Ishikawa (cell line): ENCODE results near the gene EPB41L4B.

Source experiments
- CEBPB ChIP-seq: IDR thresholded peaks from 2 replicates; pipeline ENCODE4 v1.6.1; 2012
- CREB1 ChIP-seq: IDR thresholded peaks from 2 replicates; pipeline ENCODE4 v1.6.1; 2012; ENCODE audit warnings: low read depth
- EGR1 ChIP-seq: IDR thresholded peaks from 2 replicates; pipeline ENCODE4 v1.6.1; 2012
- EP300 ChIP-seq: IDR thresholded peaks from 2 replicates; pipeline ENCODE4 v1.6.1; 2012; ENCODE audit warnings: borderline replicate concordance
- FOXM1 ChIP-seq: IDR thresholded peaks from 2 replicates; pipeline ENCODE4 v1.6.1; 2012; ENCODE audit warnings: low read depth, borderline replicate concordance
- NFIC ChIP-seq: IDR thresholded peaks from 2 replicates; pipeline ENCODE4 v1.6.1; 2012
- RAD21 ChIP-seq: IDR thresholded peaks from 2 replicates; pipeline ENCODE4 v1.6.1; 2012; ENCODE audit warnings: low read depth
- TAF1 ChIP-seq: IDR thresholded peaks from 2 replicates; pipeline ENCODE4 v1.6.1; 2012; ENCODE audit warnings: low read depth, mild to moderate bottlenecking
- TCF12 ChIP-seq: IDR thresholded peaks from 2 replicates; pipeline ENCODE4 v1.6.1; 2012; ENCODE audit warnings: low read depth
- TEAD4 ChIP-seq: IDR thresholded peaks from 2 replicates; pipeline ENCODE4 v1.6.1; 2012
- YY1 ChIP-seq: IDR thresholded peaks from 2 replicates; pipeline ENCODE4 v1.6.1; 2012; ENCODE audit warnings: low read depth
- ZBTB7A ChIP-seq: IDR thresholded peaks from 2 replicates; pipeline ENCODE4 v1.6.1; 2012; ENCODE audit warnings: low read depth
- TF ChIP-seq, protein P1 (sequence below): IDR thresholded peaks from 2 replicates; pipeline ENCODE4 v1.6.1; 2012; ENCODE audit warnings: low read depth, mild to moderate bottlenecking
- TF ChIP-seq, protein P2 (sequence below): IDR thresholded peaks from 2 replicates; pipeline ENCODE4 v1.6.1; 2012
- TF ChIP-seq, protein P3 (sequence below): IDR thresholded peaks from 2 replicates; pipeline ENCODE4 v1.6.1; 2012

Gene EPB41L4B

DNA sequence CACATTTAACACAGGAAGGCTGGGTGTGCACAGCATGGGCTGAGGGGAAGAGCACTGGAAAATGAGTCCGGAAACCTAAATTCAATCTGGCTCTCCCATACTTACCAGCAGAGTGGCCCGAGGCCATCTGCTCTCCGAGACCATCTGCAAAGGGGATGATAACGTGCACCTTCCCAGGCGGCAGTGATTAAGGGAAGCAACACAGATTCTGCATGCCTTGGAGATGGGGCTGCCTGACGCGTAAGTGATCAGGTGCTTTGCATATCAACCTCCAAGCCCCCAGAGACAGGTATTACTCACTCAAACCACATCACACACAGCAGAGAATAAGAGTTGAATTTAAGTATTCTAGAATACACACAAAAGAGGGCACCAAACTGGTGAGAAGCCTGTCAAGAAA, 9.1 kb downstream of the EPB41L4B start:
- no peak for TF ChIP-seq FOXM1

DNA sequence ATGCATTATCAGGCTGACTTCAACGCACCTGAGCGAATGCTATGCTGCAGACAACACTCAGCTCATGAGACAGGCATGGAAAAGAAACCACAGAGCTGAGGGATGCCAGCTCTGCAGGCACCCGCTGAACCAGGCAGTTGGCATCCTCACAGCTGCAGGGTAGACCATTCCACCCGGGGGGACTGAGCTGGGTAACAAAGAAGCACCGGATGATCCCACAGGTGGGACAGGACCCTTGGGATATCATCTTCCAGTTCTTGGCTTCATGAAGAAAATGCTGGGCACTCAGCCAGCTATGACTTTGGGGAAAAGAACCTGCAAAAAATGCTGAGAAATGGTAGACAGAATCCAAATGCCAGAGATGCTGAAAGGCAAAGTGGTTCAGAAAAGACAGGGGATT, 9.6 kb downstream of the EPB41L4B start:
- no peak for TF ChIP-seq TAF1
- TF ChIP-seq TEAD4: no peak
- no peak for TF ChIP-seq YY1
- TF ChIP-seq FOXM1: no peak
- no peak for TF ChIP-seq NFIC
- TF ChIP-seq CEBPB: no peak
- no peak for TF ChIP-seq EGR1
- no peak for TF ChIP-seq ZBTB7A
- no peak for TF ChIP-seq EP300
- no peak for TF ChIP-seq TCF12

DNA sequence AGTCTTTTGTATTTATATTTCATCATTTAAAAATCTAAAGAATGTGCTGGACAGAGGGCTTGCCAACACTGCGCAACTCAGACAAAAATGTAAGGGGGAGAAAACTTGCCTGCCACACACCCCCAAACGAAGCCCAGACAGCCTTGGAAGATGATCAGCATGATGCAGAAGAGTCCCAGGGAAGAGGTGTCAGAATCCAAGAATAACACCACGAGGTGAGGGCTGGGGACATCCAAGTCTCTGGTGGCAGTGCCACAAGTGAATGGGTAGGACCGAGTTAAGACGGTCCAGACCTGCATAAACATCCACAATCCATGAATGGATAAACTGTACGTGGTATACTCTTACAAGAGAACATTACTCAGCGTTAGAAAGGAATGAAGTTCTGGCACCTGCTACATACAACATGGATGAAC, 10.4 kb downstream of the EPB41L4B start:
- TF ChIP-seq RAD21 (no peak), EP300 (no peak), NFIC (no peak), TCF12 (no peak), TAF1 (no peak), TEAD4 (no peak), EGR1 (no peak), ZBTB7A (no peak), FOXM1 (no peak)
- TF ChIP-seq, protein P1, sequence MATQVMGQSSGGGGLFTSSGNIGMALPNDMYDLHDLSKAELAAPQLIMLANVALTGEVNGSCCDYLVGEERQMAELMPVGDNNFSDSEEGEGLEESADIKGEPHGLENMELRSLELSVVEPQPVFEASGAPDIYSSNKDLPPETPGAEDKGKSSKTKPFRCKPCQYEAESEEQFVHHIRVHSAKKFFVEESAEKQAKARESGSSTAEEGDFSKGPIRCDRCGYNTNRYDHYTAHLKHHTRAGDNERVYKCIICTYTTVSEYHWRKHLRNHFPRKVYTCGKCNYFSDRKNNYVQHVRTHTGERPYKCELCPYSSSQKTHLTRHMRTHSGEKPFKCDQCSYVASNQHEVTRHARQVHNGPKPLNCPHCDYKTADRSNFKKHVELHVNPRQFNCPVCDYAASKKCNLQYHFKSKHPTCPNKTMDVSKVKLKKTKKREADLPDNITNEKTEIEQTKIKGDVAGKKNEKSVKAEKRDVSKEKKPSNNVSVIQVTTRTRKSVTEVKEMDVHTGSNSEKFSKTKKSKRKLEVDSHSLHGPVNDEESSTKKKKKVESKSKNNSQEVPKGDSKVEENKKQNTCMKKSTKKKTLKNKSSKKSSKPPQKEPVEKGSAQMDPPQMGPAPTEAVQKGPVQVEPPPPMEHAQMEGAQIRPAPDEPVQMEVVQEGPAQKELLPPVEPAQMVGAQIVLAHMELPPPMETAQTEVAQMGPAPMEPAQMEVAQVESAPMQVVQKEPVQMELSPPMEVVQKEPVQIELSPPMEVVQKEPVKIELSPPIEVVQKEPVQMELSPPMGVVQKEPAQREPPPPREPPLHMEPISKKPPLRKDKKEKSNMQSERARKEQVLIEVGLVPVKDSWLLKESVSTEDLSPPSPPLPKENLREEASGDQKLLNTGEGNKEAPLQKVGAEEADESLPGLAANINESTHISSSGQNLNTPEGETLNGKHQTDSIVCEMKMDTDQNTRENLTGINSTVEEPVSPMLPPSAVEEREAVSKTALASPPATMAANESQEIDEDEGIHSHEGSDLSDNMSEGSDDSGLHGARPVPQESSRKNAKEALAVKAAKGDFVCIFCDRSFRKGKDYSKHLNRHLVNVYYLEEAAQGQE: no peak
- TF ChIP-seq, protein P2, sequence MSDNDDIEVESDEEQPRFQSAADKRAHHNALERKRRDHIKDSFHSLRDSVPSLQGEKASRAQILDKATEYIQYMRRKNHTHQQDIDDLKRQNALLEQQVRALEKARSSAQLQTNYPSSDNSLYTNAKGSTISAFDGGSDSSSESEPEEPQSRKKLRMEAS: no peak

DNA sequence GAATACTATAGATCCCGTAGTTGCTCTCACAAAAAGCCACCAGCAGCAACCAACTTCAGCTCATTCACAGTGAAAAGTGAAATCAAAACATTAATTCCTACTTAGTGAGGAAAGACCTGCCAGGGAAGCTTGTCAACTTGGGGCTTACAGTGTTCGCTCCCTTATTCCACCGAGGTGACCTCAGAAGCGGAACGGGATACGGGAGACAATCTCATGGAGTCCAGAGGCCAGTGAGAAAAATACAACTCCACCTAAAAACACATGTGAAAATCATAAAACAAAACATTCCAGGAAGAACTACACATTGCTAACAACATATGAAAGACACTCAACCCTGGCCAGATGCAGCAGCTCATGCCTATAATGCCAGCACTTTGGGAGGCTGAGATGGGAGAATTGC, 11.6 kb downstream of the EPB41L4B start:
- TF ChIP-seq, protein P3, sequence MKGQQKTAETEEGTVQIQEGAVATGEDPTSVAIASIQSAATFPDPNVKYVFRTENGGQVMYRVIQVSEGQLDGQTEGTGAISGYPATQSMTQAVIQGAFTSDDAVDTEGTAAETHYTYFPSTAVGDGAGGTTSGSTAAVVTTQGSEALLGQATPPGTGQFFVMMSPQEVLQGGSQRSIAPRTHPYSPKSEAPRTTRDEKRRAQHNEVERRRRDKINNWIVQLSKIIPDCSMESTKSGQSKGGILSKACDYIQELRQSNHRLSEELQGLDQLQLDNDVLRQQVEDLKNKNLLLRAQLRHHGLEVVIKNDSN: no peak
- TF ChIP-seq EP300: no peak

DNA sequence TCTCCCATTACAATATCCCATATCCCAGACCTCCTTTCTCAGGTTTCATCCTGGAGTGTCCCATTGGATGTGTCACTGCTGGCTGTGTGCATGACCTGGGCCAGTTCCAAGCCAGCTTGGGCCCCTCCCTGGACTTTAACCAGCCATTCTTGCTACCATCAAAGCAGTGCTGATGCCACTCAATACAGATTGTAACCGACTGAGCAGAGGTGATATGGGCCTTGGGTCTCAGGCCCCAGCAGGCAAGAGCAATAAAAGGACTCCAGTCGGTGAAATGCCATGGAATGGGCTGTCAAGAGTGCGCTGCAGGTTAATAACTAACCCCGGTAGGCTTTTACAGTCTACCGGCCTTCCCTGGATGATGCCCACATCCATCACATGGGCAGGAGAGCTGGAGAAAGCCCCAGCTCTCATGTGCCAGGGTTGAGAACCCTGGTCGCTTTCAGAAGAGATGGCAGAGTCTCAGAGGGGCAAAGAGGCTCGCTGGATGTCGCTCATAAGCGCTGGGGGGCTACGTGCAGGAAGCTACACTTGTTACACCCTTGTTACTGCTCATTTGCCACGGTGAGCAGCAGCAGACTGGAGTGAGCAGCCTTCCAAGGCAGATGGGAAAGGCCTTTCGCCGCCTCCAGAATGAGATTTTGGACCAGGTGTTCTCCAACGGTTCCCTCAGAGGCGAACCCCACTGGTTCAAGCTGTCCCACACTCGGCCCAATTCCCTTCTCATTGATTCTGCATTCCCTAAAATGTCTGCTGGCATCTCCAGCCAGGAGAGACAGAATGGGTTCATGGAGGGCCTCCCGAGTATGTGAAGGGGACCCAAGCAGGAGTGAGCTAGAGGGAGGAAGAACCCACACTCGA, 13.2 kb downstream of the EPB41L4B start:
- TF ChIP-seq TAF1: no peak
- TF ChIP-seq ZBTB7A: no peak
- TF ChIP-seq CREB1: no peak
- TF ChIP-seq YY1: no peak
- 0 out of 2 replicates have a peak, but pooled peaks have one; percentile 29 for TF ChIP-seq NFIC
- TF ChIP-seq TCF12: no peak
- TF ChIP-seq FOXM1: no peak
- TF ChIP-seq, protein P1: no peak

DNA sequence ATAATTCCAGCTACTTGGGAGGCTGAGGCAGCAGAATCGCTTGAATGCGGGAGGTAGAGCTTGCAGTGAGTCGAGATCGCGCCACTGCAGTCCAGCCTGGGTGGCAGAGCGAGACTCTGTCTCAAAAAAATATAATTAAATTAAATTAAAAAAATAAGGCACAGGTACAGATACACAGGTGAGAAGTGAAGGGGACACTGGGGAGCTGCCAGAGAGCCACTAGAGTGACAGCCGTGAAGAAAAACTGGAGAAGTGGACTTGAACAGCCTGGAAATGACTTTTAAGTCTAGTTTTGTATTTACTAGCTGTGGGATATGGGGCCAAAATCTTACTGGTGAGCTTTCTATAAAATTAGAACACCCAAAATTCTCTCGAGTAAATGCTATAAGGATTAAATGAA, 15.1 kb downstream of the EPB41L4B start:
- no peak for TF ChIP-seq FOXM1
- TF ChIP-seq, protein P2: no peak
- no peak for TF ChIP-seq ZBTB7A
- no peak for TF ChIP-seq YY1
- TF ChIP-seq TEAD4: no peak
- no peak for TF ChIP-seq CEBPB
- no peak for TF ChIP-seq EP300
- TF ChIP-seq TCF12: no peak
- TF ChIP-seq, protein P1: no peak
- TF ChIP-seq TAF1: no peak
- TF ChIP-seq CREB1: no peak
- no peak for TF ChIP-seq NFIC
- no peak for TF ChIP-seq RAD21
- no peak for TF ChIP-seq EGR1
- TF ChIP-seq, protein P3: no peak
